GM12891 (cell line): ENCODE data around the gene ZNF787.

Source experiments
- DNase-seq: peaks from one replicate; pipeline ENCODE4 v3.0.0; 2011; ENCODE audit warnings: low spot score; ENCODE audit not compliant: insufficient read length
- FAIRE-seq: peaks from 2 replicates; lab custom pipeline; 2011; peaks lifted over from hg19 to GRCh38; lab: Jason Lieb, UNC
- PAX5 ChIP-seq: IDR thresholded peaks from 2 replicates; pipeline ENCODE4 v1.6.1; 2011; ENCODE audit warnings: low read length, moderate library complexity, mild to moderate bottlenecking; ENCODE audit not compliant: insufficient read depth, severe bottlenecking
- POLR2A ChIP-seq: IDR thresholded peaks from 2 replicates; pipeline ENCODE4 v1.6.1; 2011; ENCODE audit warnings: low read depth, low read length, control low read depth
- POLR2AphosphoS5 ChIP-seq: IDR thresholded peaks from 2 replicates; pipeline ENCODE4 v1.6.1; 2011; ENCODE audit warnings: low read depth, low read length, control low read depth
- POU2F2 ChIP-seq: IDR thresholded peaks from 2 replicates; pipeline ENCODE4 v1.6.1; 2011; ENCODE audit warnings: low read depth, mild to moderate bottlenecking, control low read depth, low read length, moderate library complexity
- SPI1 ChIP-seq: IDR thresholded peaks from 2 replicates; pipeline ENCODE4 v1.6.1; 2011; ENCODE audit warnings: low read depth, low read length, control low read depth
- TAF1 ChIP-seq: IDR thresholded peaks from 2 replicates; pipeline ENCODE4 v1.6.1; 2011; ENCODE audit warnings: low read depth, low read length, control low read depth

Gene ZNF787

GRCh38 chr19:56114778-56115110, 6.4 kb downstream of the ZNF787 start:
- TF ChIP-seq TAF1 (no peak), POLR2AphosphoS5 (no peak), POLR2A (no peak), POU2F2 (no peak), SPI1 (no peak), PAX5 (no peak)
- FAIRE-seq (no peak), DNase-seq (no peak)

DNA sequence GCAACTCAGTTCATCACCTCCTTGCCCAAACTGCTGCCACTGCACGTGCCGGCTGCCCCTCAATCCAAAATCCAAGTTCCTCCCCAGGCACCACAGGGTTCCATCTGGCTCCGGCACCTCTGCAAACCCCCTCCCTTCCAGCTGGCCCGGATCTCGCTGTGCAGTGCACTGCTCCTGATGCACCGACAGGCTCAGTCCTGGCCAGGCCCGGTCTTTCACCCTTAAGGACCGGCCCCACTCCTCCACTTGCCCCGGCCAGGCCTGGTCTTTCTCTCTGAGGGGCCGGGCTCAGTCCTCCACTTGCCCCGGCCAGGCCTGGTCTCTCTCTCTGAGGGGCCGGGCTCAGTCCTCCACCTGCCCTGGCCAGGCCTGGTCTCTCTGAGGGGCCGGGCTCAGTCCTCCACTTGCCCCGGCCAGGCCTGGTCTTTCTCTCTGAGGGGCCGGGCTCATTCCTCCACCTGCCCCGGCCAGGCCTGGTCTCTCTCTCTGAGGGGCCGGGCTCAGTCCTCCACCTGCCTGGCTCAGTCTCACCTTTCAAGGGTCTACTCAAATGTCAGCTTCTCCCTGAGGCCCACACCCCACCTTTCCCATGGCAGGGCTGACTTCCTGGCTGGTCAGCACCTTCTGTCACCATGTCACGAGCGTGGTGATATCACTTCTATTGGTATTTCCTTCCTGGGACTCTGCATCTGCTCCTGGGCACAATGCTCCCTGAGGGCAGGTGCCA, 6.9 kb downstream of the ZNF787 start:
- TF ChIP-seq POLR2AphosphoS5 (0 out of 2 replicates have a peak, but pooled peaks have one; percentile 14), SPI1 (no peak), POU2F2 (no peak), POLR2A (no peak), TAF1 (no peak), PAX5 (no peak)
- DNase-seq (no peak), FAIRE-seq (no peak)

- no peak for TF ChIP-seq POLR2AphosphoS5
- TF ChIP-seq PAX5 = no peak
- TF ChIP-seq POU2F2 = no peak
- TF ChIP-seq TAF1 = no peak
- TF ChIP-seq POLR2A = no peak
- no peak for TF ChIP-seq SPI1
- DNase-seq (no peak), FAIRE-seq (peak; percentile 91)
These were observed 7.9 kb downstream of the ZNF787 start for GRCh38 chr19:56113074-56113632.

GRCh38 chr19:56112313-56112709, 8.8 kb downstream of the ZNF787 start:
- FAIRE-seq = peak; percentile 50
- no peak for TF ChIP-seq SPI1
- no peak for TF ChIP-seq POU2F2

DNA sequence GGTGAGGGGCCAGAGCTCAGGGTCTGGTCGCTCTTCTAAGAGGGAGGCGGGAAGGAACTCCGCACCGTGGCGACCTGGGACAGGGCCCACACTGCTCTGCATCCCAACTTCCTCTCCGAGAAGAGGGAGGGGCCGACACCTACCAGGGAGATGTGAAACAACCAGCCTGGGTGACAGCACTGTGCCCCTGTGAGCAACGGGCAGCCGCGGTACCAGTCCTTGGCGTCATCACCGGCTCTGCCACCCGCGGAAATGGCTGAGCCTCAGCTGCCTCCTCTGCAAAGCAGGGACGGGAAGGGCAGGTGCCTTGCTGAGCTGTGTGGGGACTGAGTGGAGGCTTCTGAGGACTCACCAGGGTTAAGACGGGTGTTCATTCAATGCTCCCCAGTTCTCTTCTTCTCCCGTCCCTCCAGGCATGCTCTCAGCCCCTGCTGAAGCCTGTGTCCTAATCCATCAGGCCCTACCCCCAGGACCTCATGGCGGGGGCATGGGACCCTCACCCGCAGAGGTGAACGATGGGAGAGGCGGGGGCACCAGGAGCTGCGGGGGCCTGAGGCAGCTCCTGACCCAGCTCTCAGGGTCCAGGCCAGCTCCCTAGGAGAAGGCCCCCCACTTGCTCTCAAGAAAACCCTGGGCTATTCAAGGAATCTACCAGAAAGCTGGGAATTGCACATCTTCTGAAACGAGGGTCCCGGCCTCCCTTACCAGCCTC, 9.3 kb downstream of the ZNF787 start:
- no peak for TF ChIP-seq PAX5
- peak; percentile 69 for TF ChIP-seq SPI1
- DNase-seq (no peak), FAIRE-seq (peak; percentile 97)

More at GRCh38 chr19:56112313-56112709, 8.8 kb downstream of the ZNF787 start:
- no peak for DNase-seq

DNA sequence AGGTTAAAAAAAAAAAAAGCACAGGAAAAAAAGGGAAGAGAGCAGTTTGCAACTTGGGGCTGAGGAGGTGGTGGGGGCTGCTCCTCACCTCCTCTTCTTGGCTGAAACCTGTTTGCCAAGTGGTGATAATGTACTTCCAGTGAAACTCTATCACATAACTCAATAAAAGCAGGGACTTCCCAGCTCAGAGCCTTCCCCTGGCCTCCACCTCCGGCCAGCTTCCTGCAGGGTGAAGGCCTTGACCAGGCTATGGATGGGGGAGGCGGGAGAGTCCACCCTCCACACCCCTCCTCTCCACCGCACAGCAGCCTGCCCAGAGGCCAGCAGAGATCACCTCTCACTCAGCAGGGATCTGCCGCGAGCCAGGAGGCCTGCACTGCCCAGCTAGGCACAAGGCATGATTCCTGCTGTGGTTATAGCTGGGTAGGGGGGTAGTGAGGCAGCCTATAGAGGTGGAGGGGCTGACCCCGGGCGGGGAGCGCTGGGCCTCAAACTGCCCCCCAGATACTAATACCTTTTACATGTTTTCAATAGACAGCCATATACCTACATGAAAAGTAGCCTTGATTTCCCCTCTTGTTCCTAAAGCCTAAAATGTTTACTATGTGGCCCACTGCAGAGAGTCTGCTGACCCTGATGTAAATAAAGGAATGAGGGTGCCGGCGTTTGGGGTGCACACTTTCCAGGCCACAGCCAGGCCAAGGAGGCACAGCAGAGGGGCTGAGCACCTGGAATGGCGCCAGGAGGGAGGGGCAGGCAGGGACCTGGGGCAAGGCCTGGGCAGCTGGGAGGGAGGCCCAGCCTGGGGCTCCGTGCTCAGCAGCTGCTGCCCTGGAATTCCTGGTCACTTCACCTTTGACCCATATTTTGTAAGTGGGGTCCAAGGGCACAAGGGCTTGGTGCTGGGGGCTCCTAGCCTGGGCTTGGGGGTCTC, 10.3 kb downstream of the ZNF787 start:
- FAIRE-seq = no peak

DNA sequence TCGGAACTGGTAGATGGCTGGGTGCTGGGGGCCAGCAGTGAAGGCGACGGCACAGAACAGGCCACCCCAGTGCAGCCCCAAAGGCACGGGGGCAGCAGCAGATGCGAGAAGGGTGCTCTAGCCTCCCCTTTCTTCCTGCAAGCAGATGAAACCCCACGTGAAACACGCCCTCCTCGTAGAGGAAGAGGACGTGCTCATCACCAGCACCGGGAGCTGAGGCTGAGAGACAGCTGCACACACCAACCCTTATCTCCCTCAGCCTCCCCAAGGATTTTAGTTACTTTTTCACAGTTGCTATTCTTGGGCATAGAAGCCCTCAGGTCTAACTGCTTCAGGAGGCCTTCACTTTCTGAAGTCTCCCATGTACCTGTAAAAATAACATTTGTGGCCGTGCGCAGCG, 11.9 kb downstream of the ZNF787 start:
- DNase-seq (no peak), FAIRE-seq (peak; percentile 74)
- TF ChIP-seq SPI1 (no peak), POLR2AphosphoS5 (no peak), POLR2A (no peak)

More for the DNA sequence above, 10.3 kb downstream of the ZNF787 start:
- no peak for DNase-seq
- no peak for TF ChIP-seq TAF1

DNA sequence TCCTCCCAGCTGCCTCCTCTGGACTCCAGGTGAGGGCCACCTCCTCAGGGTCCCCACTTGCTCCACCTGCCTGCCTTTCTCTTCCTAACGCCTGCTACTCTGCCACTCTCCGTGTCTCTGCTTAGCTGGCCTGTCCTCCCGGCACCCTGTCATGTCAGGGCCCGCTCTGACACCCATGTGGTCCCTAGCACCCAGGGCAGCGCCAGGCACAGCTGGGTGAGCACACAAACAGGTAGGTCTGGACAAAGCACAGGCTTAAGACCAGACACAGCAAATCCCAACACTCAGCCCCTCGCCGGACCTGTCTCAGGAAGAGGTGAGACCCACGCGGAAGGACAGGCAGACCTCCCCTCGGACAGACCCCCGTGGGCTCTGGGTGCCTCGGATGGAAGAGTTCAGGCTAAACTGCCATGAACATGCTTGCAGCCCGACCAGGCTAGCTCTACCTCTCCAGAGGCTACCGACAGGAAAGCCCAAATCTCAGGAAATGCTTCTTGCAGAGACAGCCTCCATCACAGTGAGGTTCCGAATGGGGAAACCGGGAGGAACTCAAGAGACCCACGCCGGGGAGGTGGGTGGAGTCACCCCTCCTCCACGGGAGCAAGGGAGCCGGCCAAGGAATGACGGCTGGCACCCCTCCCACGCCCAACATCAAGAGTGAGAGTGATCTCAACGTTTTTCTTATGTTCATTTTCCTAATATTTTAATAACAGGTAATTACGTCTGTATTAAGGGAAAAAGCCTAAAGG, 12.5 kb downstream of the ZNF787 start:
- TF ChIP-seq POU2F2 (no peak), SPI1 (no peak), POLR2A (no peak), PAX5 (no peak)
- FAIRE-seq = no peak
- DNase-seq = no peak

GRCh38 chr19:56107626-56108351, 13.3 kb downstream of the ZNF787 start:
- FAIRE-seq = no peak
- DNase-seq = no peak
- no peak for TF ChIP-seq SPI1
- TF ChIP-seq POLR2AphosphoS5 = no peak
- TF ChIP-seq PAX5 = no peak
- no peak for TF ChIP-seq POLR2A
- no peak for TF ChIP-seq TAF1
- TF ChIP-seq POU2F2 = no peak
